ENCODE measurements around the gene SLC16A14. TPM values are rescaled to one million over a fixed set of nuclear protein-coding genes. Genes with fewer than 3 reads are reported as not detected.

Gene SLC16A14
- total RNA-seq, 4 donors from 2014 or later = 5.2 to 9.9 (median 7.9) TPM

DNA sequence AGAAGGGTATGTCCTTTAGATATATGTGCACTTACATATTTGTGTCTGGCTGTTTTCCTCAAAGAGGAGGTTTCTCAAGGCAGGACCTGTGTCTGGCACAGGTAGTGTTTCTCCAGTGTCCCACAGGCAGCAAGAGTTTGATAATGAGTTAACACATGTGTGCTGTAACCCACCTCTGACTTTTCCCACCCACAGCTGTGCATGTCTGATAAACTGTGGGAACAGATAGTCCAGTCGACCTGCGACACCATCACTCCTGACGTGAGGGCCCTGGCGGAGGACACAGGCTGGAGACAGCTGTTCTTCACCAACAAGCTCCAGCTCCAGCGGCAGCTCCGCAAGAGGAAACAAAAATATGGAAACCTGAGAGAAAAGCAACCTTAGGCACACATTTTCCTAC, 58.2 kb downstream of the SLC16A14 start:
- DNase-seq (ENCODE audit: low spot score in 2 of 2) = no peak
- no peak overlapping the region for H3K4me3 ChIP-seq (ENCODE audit: low read depth, poor library complexity, severe bottlenecking)
- 97 to 99% methylated on average over 6 of the region's 6 CpGs for WGBS, 2 donors
- intact Hi-C loops (cut with DNase I; ENCODE audit: low total_unique reads) = no loop called here
- TF ChIP-seq POLR2A (IDR thresholded peaks at IDR 0.05) = no peak
- TF ChIP-seq CTCF (IDR thresholded peaks at IDR 0.05) = no peak

DNA sequence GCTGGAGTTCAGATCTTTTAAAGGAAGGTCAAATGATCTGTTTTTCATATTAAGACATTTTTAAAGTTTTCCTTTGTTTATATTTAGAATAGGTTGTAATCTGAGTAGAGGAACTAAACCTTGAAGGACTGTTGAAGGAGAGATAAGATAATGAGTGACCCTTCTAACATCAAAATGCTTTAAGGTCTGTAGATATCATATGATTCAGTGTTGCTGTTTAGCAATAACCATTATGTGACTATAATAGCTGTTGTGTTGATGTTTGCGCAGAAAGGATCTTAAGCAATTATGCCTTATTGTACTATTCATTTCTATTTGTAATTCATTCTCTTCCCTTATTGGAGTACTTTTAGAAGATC, 60.0 kb downstream of the SLC16A14 start:
- intact Hi-C loops (cut with DNase I; ENCODE audit: low total_unique reads) = loop anchor here (5.0 kb wide), 1 partner anchor 604 kb away; no protein-coding TSS in a partner anchor
- WGBS, 2 donors = 95 to 97% methylated on average over 1 of the region's 1 CpG
- no peak for TF ChIP-seq CTCF (IDR thresholded peaks at IDR 0.05)
- TF ChIP-seq POLR2A (IDR thresholded peaks at IDR 0.05) = no peak
- no peak overlapping the region for H3K4me3 ChIP-seq (ENCODE audit: low read depth, poor library complexity, severe bottlenecking)
- no peak for DNase-seq (ENCODE audit: low spot score in 2 of 2)

DNA sequence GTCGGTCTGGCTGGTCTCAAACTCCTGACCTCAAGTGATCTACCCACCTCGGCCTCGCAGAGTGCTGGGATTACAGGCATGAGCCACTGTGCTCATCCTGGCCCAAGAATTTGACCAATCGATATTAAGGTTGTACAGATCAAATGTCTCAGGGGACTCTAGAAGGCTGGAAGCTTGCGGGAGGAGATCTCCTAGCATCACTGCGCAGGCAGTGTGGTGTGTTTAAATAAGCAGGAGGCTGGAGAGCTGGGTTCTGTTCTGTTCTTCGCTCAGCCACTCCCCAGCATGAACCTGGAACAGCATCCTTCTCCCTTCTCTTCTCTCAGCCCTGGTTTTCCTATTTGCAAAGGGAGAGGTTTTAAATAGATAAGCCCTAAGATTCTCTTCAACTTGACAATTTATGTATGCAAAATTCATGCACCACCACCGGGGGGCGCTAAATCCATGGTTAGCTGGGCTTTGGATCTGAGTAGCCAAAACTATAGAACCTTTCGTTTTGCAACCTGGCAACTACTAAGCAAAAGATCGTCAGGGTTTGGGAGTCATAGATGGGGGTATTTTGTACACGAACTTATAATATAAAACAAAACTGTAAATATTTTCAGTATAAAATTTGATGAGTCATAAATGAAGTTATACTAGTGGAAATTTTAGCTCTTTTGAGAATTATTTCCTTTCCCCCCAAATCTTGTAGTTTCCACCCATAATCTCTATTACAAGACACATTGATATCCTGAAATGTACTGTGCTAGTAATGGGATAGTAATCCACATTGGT, 60.6 kb downstream of the SLC16A14 start:
- peak; percentile 62 to 95 for DNase-seq (ENCODE audit: low spot score in 2 of 2)
- no peak for TF ChIP-seq POLR2A (IDR thresholded peaks at IDR 0.05)
- TF ChIP-seq CTCF (IDR thresholded peaks at IDR 0.05) = peak in 1 of 3 donors; percentile 28
- intact Hi-C loops (cut with DNase I; ENCODE audit: low total_unique reads) = loop anchor here (5.0 kb wide), 1 partner anchor 604 kb away; no protein-coding TSS in a partner anchor
- H3K4me3 ChIP-seq (ENCODE audit: low read depth, poor library complexity, severe bottlenecking) = no peak overlapping the region
- WGBS, 2 donors = 56% methylated on average over 12 of the region's 12 CpGs

GRCh38 chr2:230000118-230000841, 68.4 kb downstream of the SLC16A14 start:
- DNase-seq (ENCODE audit: low spot score in 2 of 2) = no peak
- whole genome bisulfite sequencing, 2 donors = 76 to 87% methylated on average over 6 of the region's 6 CpGs
- intact Hi-C loops (cut with DNase I; ENCODE audit: low total_unique reads) = loop anchor here (2.0 kb wide), 1 partner anchor 153 kb away; no protein-coding TSS in a partner anchor
- no peak for TF ChIP-seq CTCF (IDR thresholded peaks at IDR 0.05)
- no peak for TF ChIP-seq POLR2A (IDR thresholded peaks at IDR 0.05)
- no peak overlapping the region for H3K4me3 ChIP-seq (ENCODE audit: low read depth, poor library complexity, severe bottlenecking)

GRCh38 chr2:229997565-229997964, 71.2 kb downstream of the SLC16A14 start:
- no peak for DNase-seq (ENCODE audit: low spot score in 2 of 2)
- WGBS, 2 donors = 86 to 96% methylated on average over 3 of the region's 3 CpGs
- TF ChIP-seq CTCF (IDR thresholded peaks at IDR 0.05) (no peak), POLR2A (IDR thresholded peaks at IDR 0.05) (no peak)
- intact Hi-C loops (cut with DNase I; ENCODE audit: low total_unique reads) = no loop called here
- H3K4me3 ChIP-seq (ENCODE audit: low read depth, poor library complexity, severe bottlenecking) = no peak overlapping the region
